K562 (cell line): ENCODE data around the gene GOLGA2. TPM values are rescaled to one million over a fixed set of nuclear protein-coding genes. Genes with fewer than 3 reads are reported as not detected.

Source experiments
- BRD9 ChIP-seq: fragments of 450-650 bp; IDR thresholded peaks from 2 replicates; pipeline ENCODE4 v1.6.1; 2018; ENCODE audit warnings: low read depth; ENCODE audit not compliant: partially characterized antibody
- CREB1 ChIP-seq, 2 experiments: sonication (generic) in 1 of 2; formaldehyde crosslinking in 1 of 2; IDR thresholded peaks; 2 replicates each; pipeline versions ENCODE4 v1.6.1 to v1.8.0; 2012 to 2022; ENCODE audit warnings: inconsistent platforms in 1 of 2, mild to moderate bottlenecking in 1 of 2, missing genetic modification reagents in 1 of 2, moderate library complexity in 1 of 2
- CSDE1 ChIP-seq, 2 experiments: fragments of 450-650 bp; IDR thresholded peaks; 2 replicates each; pipeline ENCODE4 v1.6.1; 2016; ENCODE audit warnings: mild to moderate bottlenecking in 1 of 2
- CTCF ChIP-seq, 3 experiments: IDR thresholded peaks in 2 of 3; conservative IDR thresholded peaks in 1 of 3; 2 replicates each; pipeline ENCODE4 v1.5.1; 2011 to 2012; ENCODE audit warnings: low read length in 3 of 3, mild to moderate bottlenecking in 3 of 3, control low read depth in 2 of 3, improper control_type of control experiment in 1 of 3, inconsistent platforms in 1 of 3, low read depth in 1 of 3, mixed read lengths in 1 of 3, moderate library complexity in 1 of 3; ENCODE audit not compliant: insufficient read depth in 2 of 3
- DDX20 ChIP-seq: fragments of 450-650 bp; IDR thresholded peaks from 2 replicates; pipeline ENCODE4 v1.6.1; 2016; ENCODE audit warnings: missing genetic modification characterization, low read depth, mild to moderate bottlenecking, missing compliant biosample characterization, moderate library complexity
- GATAD2A ChIP-seq: fragments of 450-650 bp; IDR thresholded peaks from 2 replicates; pipeline ENCODE4 v1.6.1; 2017
- MYC ChIP-seq, 2 experiments: fragments of 250-450 bp in 1 of 2; sonication (Bioruptor Pico) in 1 of 2; IDR thresholded peaks; 2 replicates each; pipeline versions ENCODE4 v1.5.1 to v1.6.1; 2012 to 2021; ENCODE audit warnings: low read depth in 2 of 2, borderline replicate concordance in 1 of 2, improper control_type of control experiment in 1 of 2, low read length in 1 of 2, mild to moderate bottlenecking in 1 of 2, moderate library complexity in 1 of 2
- NBN ChIP-seq: fragments of 450-650 bp; IDR thresholded peaks from 2 replicates; pipeline ENCODE4 v1.6.1; 2016; ENCODE audit warnings: low read depth, mild to moderate bottlenecking
- RFX5 ChIP-seq: IDR thresholded peaks from 2 replicates; pipeline ENCODE4 v1.6.1; 2011; ENCODE audit warnings: low read depth, mild to moderate bottlenecking, improper control_type of control experiment, low read length
- SMAD3 ChIP-seq: fragments of 450-650 bp; formaldehyde crosslinking; conservative IDR thresholded peaks from 2 replicates; pipeline ENCODE4 v1.4.0; 2020; ENCODE audit warnings: mild to moderate bottlenecking
- TRIM25 ChIP-seq: fragments of 450-650 bp; IDR thresholded peaks from 2 replicates; pipeline ENCODE4 v1.7.0; 2016; ENCODE audit warnings: borderline replicate concordance
- ZKSCAN3 ChIP-seq: fragments of 250-450 bp; sonication (Bioruptor Pico); IDR thresholded peaks from 2 replicates; pipeline ENCODE4 v1.4.0; 2020
- ZNF41 ChIP-seq: fragments of 250-450 bp; sonication (Bioruptor Pico); conservative IDR thresholded peaks from 2 replicates; pipeline ENCODE4 v1.4.0; 2020; ENCODE audit warnings: mild to moderate bottlenecking
- ZNF764 ChIP-seq: fragments of 250-450 bp; sonication (Bioruptor Pico); IDR thresholded peaks from 2 replicates; pipeline ENCODE4 v1.4.0; 2020; ENCODE audit warnings: low read depth, mild to moderate bottlenecking, moderate library complexity
- ZNF780A ChIP-seq: fragments of 250-450 bp; sonication (Bioruptor Pico); IDR thresholded peaks from 2 replicates; pipeline ENCODE4 v1.5.0; 2021; ENCODE audit warnings: mild to moderate bottlenecking
- polyA plus RNA-seq, 8 experiments: library from polyadenylated mRNA; depleted of rRNA in 4 of 8; stranded (reverse) in 5 of 8; unstranded in 3 of 8; fragments of >200 nt; fragmentation: Nextera tagmentation in 2 of 8; fragmentation: Illumina TruSeq in 1 of 8; extraction: Ambion mirVana in 2 of 8; extraction: Trizol in 1 of 8; gene quantifications; 2 replicates each; pipeline versions ENCODE4 v1.2.1 to v1.2.3, GENCODE V29; 2011 to 2014; ENCODE audit warnings: inconsistent platforms in 1 of 8, missing spikeins in 1 of 8
- total RNA-seq, 7 experiments: library from RNA; depleted of rRNA in 6 of 7; stranded (reverse); fragments of >200 nt in 6 of 7; fragmentation: Illumina TruSeq in 2 of 7; extraction: Trizol in 2 of 7; gene quantifications; 2 replicates each; pipeline versions ENCODE4 v1.2.1 to v1.2.3, GENCODE V29; 2011 to 2021; ENCODE audit warnings: low replicate concordance in 1 of 7
- TF ChIP-seq, protein P1 (sequence below): IDR thresholded peaks from 2 replicates; pipeline ENCODE4 v1.6.1; 2012; ENCODE audit warnings: low read depth, low read length, improper control_type of control experiment, borderline replicate concordance
- TF ChIP-seq, protein P2 (sequence below), 2 experiments: fragments of 450-650 bp in 1 of 2; IDR thresholded peaks; 2 replicates each; pipeline ENCODE4 v1.6.1; 2011 to 2017; ENCODE audit warnings: low read depth in 2 of 2, antibody characterized with exemption in 1 of 2, borderline replicate concordance in 1 of 2, low read length in 1 of 2, mild to moderate bottlenecking in 1 of 2, mixed read lengths in 1 of 2; ENCODE audit not compliant: control insufficient read depth in 1 of 2

GOLGA2 gene
- total and polyA plus RNA-seq, 9 of the 15 experiments (the other 6 are each of a cell fraction or from before 2014, with no cell fraction given), result 15.7 to 138 (median 76.0) TPM

- TF ChIP-seq BRD9 (no peak), GATAD2A (no peak), ZNF780A (CRISPR knock-in tag) (no peak), CREB1 (IDR thresholded peaks at IDR 0.05) (no peak), CREB1 (CRISPR knock-in tag; IDR thresholded peaks at IDR 0.05) (no peak), ZKSCAN3 (CRISPR knock-in tag) (no peak), DDX20 (no peak), MYC (IDR thresholded peaks at IDR 0.05; ENCODE audit: low read depth, low read length) (peak; percentile 57), MYC (CRISPR knock-in tag; IDR thresholded peaks at IDR 0.05; ENCODE audit: borderline replicate concordance, low read depth) (no peak), CTCF (IDR thresholded peaks at IDR 0.05 in 2 of 3, conservative IDR thresholded peaks at IDR 0.05 in 1 of 3; ENCODE audit: insufficient read depth in 2 of 3, low read depth in 1 of 3, low read length in 3 of 3) (peak; percentile 98 to 100 (median 98)), ZNF764 (CRISPR knock-in tag) (no peak), NBN (no peak), RFX5 (0 out of 2 replicates have a peak, but pooled peaks have one; percentile 22), ZNF41 (CRISPR knock-in tag) (no peak), CSDE1 (IDR thresholded peaks at IDR 0.05) (no peak), SMAD3 (0 out of 2 replicates have a peak, but pooled peaks have one; percentile 13), TRIM25 (no peak)
- TF ChIP-seq, protein P1, sequence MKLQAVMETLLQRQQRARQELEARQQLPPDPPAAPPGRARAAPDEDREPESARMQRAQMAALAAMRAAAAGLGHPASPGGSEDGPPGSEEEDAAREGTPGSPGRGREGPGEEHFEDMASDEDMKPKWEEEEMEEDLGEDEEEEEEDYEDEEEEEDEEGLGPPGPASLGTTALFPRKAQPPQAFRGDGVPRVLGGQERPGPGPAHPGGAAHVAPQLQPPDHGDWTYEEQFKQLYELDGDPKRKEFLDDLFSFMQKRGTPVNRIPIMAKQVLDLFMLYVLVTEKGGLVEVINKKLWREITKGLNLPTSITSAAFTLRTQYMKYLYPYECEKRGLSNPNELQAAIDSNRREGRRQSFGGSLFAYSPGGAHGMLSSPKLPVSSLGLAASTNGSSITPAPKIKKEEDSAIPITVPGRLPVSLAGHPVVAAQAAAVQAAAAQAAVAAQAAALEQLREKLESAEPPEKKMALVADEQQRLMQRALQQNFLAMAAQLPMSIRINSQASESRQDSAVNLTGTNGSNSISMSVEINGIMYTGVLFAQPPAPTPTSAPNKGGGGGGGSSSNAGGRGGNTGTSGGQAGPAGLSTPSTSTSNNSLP, result no peak
- TF ChIP-seq, protein P2, sequence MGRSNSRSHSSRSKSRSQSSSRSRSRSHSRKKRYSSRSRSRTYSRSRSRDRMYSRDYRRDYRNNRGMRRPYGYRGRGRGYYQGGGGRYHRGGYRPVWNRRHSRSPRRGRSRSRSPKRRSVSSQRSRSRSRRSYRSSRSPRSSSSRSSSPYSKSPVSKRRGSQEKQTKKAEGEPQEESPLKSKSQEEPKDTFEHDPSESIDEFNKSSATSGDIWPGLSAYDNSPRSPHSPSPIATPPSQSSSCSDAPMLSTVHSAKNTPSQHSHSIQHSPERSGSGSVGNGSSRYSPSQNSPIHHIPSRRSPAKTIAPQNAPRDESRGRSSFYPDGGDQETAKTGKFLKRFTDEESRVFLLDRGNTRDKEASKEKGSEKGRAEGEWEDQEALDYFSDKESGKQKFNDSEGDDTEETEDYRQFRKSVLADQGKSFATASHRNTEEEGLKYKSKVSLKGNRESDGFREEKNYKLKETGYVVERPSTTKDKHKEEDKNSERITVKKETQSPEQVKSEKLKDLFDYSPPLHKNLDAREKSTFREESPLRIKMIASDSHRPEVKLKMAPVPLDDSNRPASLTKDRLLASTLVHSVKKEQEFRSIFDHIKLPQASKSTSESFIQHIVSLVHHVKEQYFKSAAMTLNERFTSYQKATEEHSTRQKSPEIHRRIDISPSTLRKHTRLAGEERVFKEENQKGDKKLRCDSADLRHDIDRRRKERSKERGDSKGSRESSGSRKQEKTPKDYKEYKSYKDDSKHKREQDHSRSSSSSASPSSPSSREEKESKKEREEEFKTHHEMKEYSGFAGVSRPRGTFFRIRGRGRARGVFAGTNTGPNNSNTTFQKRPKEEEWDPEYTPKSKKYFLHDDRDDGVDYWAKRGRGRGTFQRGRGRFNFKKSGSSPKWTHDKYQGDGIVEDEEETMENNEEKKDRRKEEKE (IDR thresholded peaks at IDR 0.05; ENCODE audit: borderline replicate concordance in 1 of 2, control insufficient read depth in 1 of 2, low read depth in 2 of 2, low read length in 1 of 2), result no peak
Observed at GRCh38 chr9:128254855-128255759, 20.7 kb downstream of the GOLGA2 start (continued).
